PC-9 (cell line): ENCODE data around the gene SGK1. TPM values are rescaled to one million over a fixed set of nuclear protein-coding genes. Genes with fewer than 3 reads are reported as not detected.

Experiments used
- BruUV-seq: library from RNA; stranded (reverse); fragments of 400-500 nt; replicated peaks from 2 replicates; lab custom pipeline; 2021; lab: Mats Ljungman, UMichigan
- CTCF ChIA-PET: fragments of 300-600 bp; sonication (Branson Sonifier 250); formaldehyde crosslinking; loops from one replicate; lab custom pipeline; 2022; ENCODE audit warnings: antibody characterized with exemption; lab: Charles Lee
- POLR2A ChIA-PET: fragments of 300-600 bp; sonication (Branson Sonifier 250); formaldehyde crosslinking; loops from one replicate; lab custom pipeline; 2022; ENCODE audit warnings: antibody characterized with exemption; ENCODE audit not compliant: unreplicated experiment; lab: Charles Lee
- DNase-seq, 2 experiments: peaks; one replicate each; pipeline versions ENCODE4 v3.0.0 to v3.0.0-alpha.2; 2015 to 2022; ENCODE audit warnings: mixed read lengths in 1 of 2
- H2AFZ ChIP-seq: fragments of 200-600 bp; sonication (generic); 2 replicates; pipeline ENCODE4 v1.8.1; 2017; ENCODE audit warnings: antibody characterized with exemption
- H3F3A ChIP-seq: fragments of 200-600 bp; sonication (generic); 2 replicates; pipeline ENCODE4 v1.8.1; 2017; ENCODE audit warnings: antibody characterized with exemption, mild to moderate bottlenecking, low read depth; ENCODE audit not compliant: insufficient read depth
- H3K27ac ChIP-seq: fragments of 200-600 bp; sonication (generic); 2 replicates; pipeline ENCODE4 v1.6.1; 2016; ENCODE audit warnings: mixed run types
- H3K27me3 ChIP-seq: fragments of 200-600 bp; sonication (generic); 2 replicates; pipeline ENCODE4 v1.6.1; 2016; ENCODE audit warnings: low read depth, mixed run types; ENCODE audit not compliant: insufficient read depth
- H3K36me3 ChIP-seq: fragments of 200-600 bp; sonication (generic); 2 replicates; pipeline ENCODE4 v1.6.1; 2016; ENCODE audit warnings: low read depth, mixed run types
- H3K4me1 ChIP-seq: fragments of 200-600 bp; sonication (generic); replicated peaks from 2 replicates; pipeline ENCODE4 v1.6.1; 2016; ENCODE audit warnings: mixed run types; ENCODE audit not compliant: insufficient read depth
- H3K4me2 ChIP-seq: fragments of 200-600 bp; sonication (generic); 2 replicates; pipeline ENCODE4 v1.6.1; 2017; ENCODE audit warnings: mixed run types
- H3K4me3 ChIP-seq: fragments of 200-600 bp; sonication (generic); 2 replicates; pipeline ENCODE4 v1.6.1; 2016; ENCODE audit warnings: mixed run types
- H3K79me2 ChIP-seq: fragments of 200-600 bp; sonication (generic); 2 replicates; pipeline ENCODE4 v1.6.1; 2017; ENCODE audit warnings: low read depth, mixed run types
- H3K9me2 ChIP-seq: fragments of 200-600 bp; sonication (generic); 2 replicates; pipeline ENCODE4 v1.8.1; 2017; ENCODE audit warnings: mild to moderate bottlenecking; ENCODE audit not compliant: insufficient read depth
- H3K9me3 ChIP-seq: fragments of 200-600 bp; sonication (generic); 2 replicates; pipeline ENCODE4 v1.8.1; 2016; ENCODE audit warnings: low read depth; ENCODE audit not compliant: insufficient read depth
- H4K20me1 ChIP-seq: fragments of 200-600 bp; sonication (generic); 2 replicates; pipeline ENCODE4 v1.8.1; 2017; ENCODE audit not compliant: insufficient read depth
- EZH2 ChIP-seq: fragments of 200-600 bp; sonication (generic); IDR thresholded peaks from 2 replicates; pipeline ENCODE4 v1.8.0; 2017; ENCODE audit warnings: antibody characterized with exemption, low read depth
- intact Hi-C: fragments of 100-400 bp; cut with micrococcal nuclease; formaldehyde crosslinking; loops from one replicate; pipeline ENCODE4 v1.10.0; 2022; ENCODE audit not compliant: unreplicated experiment
- total RNA-seq: library from RNA; stranded (reverse); gene quantifications from 2 replicates; pipeline ENCODE4 v1.2.3, GENCODE V29; 2021
- TF ChIP-seq, protein P1 (sequence below): fragments of 200-600 bp; sonication (generic); conservative IDR thresholded peaks from 2 replicates; pipeline ENCODE4 v1.6.1; 2017; ENCODE audit warnings: mixed run types, antibody characterized with exemption, mild to moderate bottlenecking, moderate library complexity

SGK1 gene
- total RNA-seq, 1 experiment from 2014 or later = 11.3 TPM

DNA sequence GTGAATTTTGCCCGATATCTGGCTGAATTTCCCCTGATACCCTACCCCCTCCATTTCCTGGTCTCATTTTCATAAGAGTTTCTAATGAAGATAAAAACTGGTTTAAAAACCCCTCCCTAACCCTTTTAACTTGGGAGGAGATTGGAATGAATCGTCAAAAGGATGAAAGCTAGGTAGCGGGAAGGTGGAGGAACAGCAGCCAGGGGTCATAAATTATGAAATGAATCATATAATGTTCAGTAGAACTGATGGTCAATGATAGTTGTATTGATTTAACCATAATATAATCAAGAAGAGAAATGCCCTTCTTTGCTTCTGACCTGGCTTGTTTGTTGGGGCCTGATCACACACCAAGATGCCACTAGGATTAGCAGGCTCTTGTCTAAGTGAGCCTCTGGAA is 38.5 kb upstream of the SGK1 start:
- H3K79me2 ChIP-seq = no peaks in the 10 kb centered on the region
- CTCF ChIA-PET = no interaction called here

DNA sequence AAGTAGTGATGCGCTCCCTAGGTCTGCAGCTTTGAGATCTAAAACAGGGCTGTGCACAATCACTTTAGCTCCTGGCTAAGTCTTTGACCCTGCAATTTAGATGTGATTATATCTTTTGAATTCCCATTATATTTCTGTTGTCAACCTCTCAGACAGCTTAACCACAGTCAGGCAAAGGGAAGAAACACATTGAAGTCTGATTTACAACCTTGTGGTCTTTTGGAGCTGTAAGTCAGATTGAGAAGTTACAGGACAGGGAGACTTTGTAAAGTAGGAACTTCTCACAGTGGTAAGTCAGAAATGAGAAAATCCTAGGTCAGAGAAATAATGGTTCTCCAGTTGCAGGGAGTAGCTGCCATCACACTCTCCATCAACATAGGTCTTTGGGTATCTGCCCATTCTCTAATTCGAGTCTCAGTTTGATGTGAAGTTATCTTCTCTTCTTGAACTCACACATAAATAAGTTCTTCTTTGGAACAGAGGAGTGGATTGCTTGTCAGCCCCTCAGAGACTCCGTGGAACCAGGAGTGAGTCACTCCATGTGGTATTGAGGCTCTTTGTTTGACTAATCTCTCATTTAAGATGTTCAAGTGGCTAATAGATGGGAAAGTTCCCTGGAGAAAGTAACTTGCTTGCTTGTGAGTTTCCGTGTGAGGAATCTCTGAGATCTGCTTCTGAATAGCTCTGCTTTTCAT is 35.0 kb upstream of the SGK1 start:
- CTCF ChIA-PET = no interaction called here
- H3K9me3 ChIP-seq = no peaks in the 10 kb centered on the region; the same call in 1 of the 2 replicates
- intact Hi-C loops = no loop called here
- no peak overlapping the region for H2AFZ ChIP-seq
- BruUV-seq = no TSS peak
- H3K27me3 ChIP-seq = no peaks in the 10 kb centered on the region
- no peak for TF ChIP-seq EZH2
- TF ChIP-seq, protein P1, sequence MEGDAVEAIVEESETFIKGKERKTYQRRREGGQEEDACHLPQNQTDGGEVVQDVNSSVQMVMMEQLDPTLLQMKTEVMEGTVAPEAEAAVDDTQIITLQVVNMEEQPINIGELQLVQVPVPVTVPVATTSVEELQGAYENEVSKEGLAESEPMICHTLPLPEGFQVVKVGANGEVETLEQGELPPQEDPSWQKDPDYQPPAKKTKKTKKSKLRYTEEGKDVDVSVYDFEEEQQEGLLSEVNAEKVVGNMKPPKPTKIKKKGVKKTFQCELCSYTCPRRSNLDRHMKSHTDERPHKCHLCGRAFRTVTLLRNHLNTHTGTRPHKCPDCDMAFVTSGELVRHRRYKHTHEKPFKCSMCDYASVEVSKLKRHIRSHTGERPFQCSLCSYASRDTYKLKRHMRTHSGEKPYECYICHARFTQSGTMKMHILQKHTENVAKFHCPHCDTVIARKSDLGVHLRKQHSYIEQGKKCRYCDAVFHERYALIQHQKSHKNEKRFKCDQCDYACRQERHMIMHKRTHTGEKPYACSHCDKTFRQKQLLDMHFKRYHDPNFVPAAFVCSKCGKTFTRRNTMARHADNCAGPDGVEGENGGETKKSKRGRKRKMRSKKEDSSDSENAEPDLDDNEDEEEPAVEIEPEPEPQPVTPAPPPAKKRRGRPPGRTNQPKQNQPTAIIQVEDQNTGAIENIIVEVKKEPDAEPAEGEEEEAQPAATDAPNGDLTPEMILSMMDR = no peak
- no peaks in the 10 kb centered on the region for H3F3A ChIP-seq
- POLR2A ChIA-PET = interaction anchor here (0.6 to 0.7 kb wide), 3 partner anchors 38 to 157 kb away, joined by 4 to 6 read pairs (median 5); no protein-coding TSS in a partner anchor
- no peak overlapping the region for H3K4me2 ChIP-seq
- H3K9me2 ChIP-seq = no peaks in the 10 kb centered on the region
- peaks cover 10% of the 10 kb centered on the region for H3K4me1 ChIP-seq
- peak in 1 of 2 experiments; percentile 33 for DNase-seq
- no peaks in the 10 kb centered on the region for H4K20me1 ChIP-seq
- no peaks in the 10 kb centered on the region for H3K36me3 ChIP-seq
- no peak overlapping the region for H3K4me3 ChIP-seq
- H3K27ac ChIP-seq = no peak overlapping the region
- H3K79me2 ChIP-seq = no peaks in the 10 kb centered on the region

More for the DNA sequence above, 38.5 kb upstream of the SGK1 start:
- POLR2A ChIA-PET = no interaction called here
- Histone ChIP-seq H3K9me2 (no peaks in the 10 kb centered on the region), H3K4me1 (peaks cover 16% of the 10 kb centered on the region), H3K36me3 (no peaks in the 10 kb centered on the region), H3K4me3 (no peak overlapping the region), H3K9me3 (no peaks in the 10 kb centered on the region; the same call in 1 of the 2 replicates), H3K27ac (no peak overlapping the region), H3K27me3 (no peaks in the 10 kb centered on the region), H2AFZ (no peak overlapping the region), H3K4me2 (no peak overlapping the region), H4K20me1 (no peaks in the 10 kb centered on the region), H3F3A (no peaks in the 10 kb centered on the region; the same call in 1 of the 2 replicates)
- no TSS peak for BruUV-seq
- TF ChIP-seq EZH2 = no peak
- TF ChIP-seq, protein P1 = no peak
- intact Hi-C loops = no loop called here
- no peak for DNase-seq

DNA sequence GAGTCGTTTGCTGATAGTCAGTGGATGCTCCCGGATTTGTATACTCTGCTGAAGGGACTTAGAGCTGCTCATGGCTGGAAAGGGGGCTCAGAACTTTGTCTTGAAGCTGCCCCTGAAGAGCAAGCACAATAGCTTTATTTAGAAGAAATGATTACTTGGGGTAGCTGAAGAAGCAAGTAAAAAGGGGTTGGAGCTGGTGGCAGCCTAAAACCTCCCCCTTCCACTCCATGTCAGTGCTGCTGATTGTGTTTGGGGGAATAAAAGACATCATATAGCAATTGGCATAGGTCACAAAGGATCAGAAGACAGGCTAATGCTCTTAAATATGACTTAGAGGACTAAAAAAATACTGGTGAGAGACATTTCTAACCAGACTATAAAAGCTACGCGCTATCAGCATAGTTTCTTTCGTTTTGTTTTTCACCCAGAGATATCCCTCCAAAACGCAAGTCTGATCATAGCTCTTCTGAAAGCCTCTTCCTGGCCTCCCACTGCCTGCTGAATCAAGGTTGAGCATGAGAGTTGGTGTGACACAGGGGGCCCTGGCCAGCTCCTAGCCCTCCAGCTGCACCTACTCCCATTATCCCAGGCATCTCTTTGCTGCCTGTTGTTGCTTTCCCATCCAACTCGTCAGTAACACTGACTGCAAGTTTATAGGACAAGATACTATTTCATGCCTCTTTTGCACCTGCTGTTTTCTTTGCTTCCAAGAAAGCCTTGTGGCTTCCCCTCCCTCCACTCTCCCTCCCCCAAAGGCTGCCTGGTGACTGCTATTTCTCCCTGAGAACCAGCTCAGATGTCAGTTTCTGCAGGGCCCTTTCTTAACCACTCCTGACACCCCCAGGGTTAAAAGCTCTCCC is 33.9 kb upstream of the SGK1 start:
- no peaks in the 10 kb centered on the region for H3F3A ChIP-seq
- POLR2A ChIA-PET = interaction anchor here (0.7 kb wide), 1 partner anchor 158 kb away, joined by 4 read pairs; no protein-coding TSS in a partner anchor
- no peaks in the 10 kb centered on the region for H3K79me2 ChIP-seq
- H3K9me3 ChIP-seq = no peaks in the 10 kb centered on the region; the same call in 1 of the 2 replicates
- H4K20me1 ChIP-seq = no peaks in the 10 kb centered on the region
- H3K36me3 ChIP-seq = no peaks in the 10 kb centered on the region
- no peak overlapping the region for H3K4me3 ChIP-seq
- no peaks in the 10 kb centered on the region for H3K9me2 ChIP-seq
- H3K4me1 ChIP-seq = peaks cover 2% of the 10 kb centered on the region; the same call in 1 of the 2 replicates
- no peak overlapping the region for H3K4me2 ChIP-seq
- TF ChIP-seq, protein P1 = no peak
- TF ChIP-seq EZH2 = no peak
- no peak overlapping the region for H2AFZ ChIP-seq
- no peaks in the 10 kb centered on the region for H3K27me3 ChIP-seq
- CTCF ChIA-PET = no interaction called here
- BruUV-seq = no TSS peak
- intact Hi-C loops = no loop called here
- no peak overlapping the region for H3K27ac ChIP-seq
- DNase-seq = no peak
